GM23248 (cell line): Measurements from ENCODE around the gene MRPL39. TPM values are rescaled to one million over a fixed set of nuclear protein-coding genes. Genes with fewer than 3 reads are reported as not detected.
"Not testable (repeated sequence)": the region's sequence is repeated elsewhere in the genome, so short reads cannot be mapped to it uniquely, and the experiment has no call there.

Experiments used
- DNase-seq: peaks from one replicate; pipeline ENCODE4 v3.0.0-alpha.2; 2015
- H2AFZ ChIP-seq: fragments of 200-600 bp; sonication (generic); 2 replicates; pipeline ENCODE4 v1.6.1; 2016; ENCODE audit warnings: antibody characterized with exemption
- H3F3A ChIP-seq: fragments of 200-600 bp; sonication (generic); 2 replicates; pipeline ENCODE4 v1.6.1; 2016; ENCODE audit warnings: mild to moderate bottlenecking, antibody characterized with exemption, mixed run types; ENCODE audit not compliant: insufficient read depth
- H3K27ac ChIP-seq: fragments of 200-600 bp; sonication (generic); 2 replicates; pipeline ENCODE4 v1.5.1; 2016; ENCODE audit warnings: mild to moderate bottlenecking
- H3K27me3 ChIP-seq: fragments of 200-600 bp; sonication (generic); replicated peaks from 2 replicates; pipeline ENCODE4 v1.6.1; 2016; ENCODE audit warnings: mild to moderate bottlenecking; ENCODE audit not compliant: insufficient read depth
- H3K36me3 ChIP-seq: fragments of 200-600 bp; sonication (generic); 2 replicates; pipeline ENCODE4 v1.6.1; 2016; ENCODE audit warnings: low read depth, mild to moderate bottlenecking
- H3K4me1 ChIP-seq: fragments of 200-600 bp; sonication (generic); 2 replicates; pipeline ENCODE4 v1.6.1; 2016; ENCODE audit warnings: mild to moderate bottlenecking; ENCODE audit not compliant: insufficient read depth
- H3K4me2 ChIP-seq: fragments of 200-600 bp; sonication (generic); one replicate; pipeline ENCODE4 v1.6.1; 2016; ENCODE audit warnings: mild to moderate bottlenecking; ENCODE audit not compliant: unreplicated experiment
- H3K4me3 ChIP-seq: fragments of 200-600 bp; sonication (generic); 2 replicates; pipeline ENCODE4 v1.5.1; 2016; ENCODE audit warnings: mild to moderate bottlenecking
- H3K79me2 ChIP-seq: fragments of 200-600 bp; sonication (generic); 2 replicates; pipeline ENCODE4 v1.6.1; 2016; ENCODE audit warnings: mild to moderate bottlenecking; ENCODE audit not compliant: insufficient read depth
- H3K9ac ChIP-seq: fragments of 200-600 bp; sonication (generic); 2 replicates; pipeline ENCODE4 v1.6.1; 2016; ENCODE audit warnings: mild to moderate bottlenecking
- H3K9me2 ChIP-seq: fragments of 200-600 bp; sonication (generic); 2 replicates; pipeline ENCODE4 v1.6.1; 2016; ENCODE audit warnings: mixed run types, mild to moderate bottlenecking, moderate library complexity; ENCODE audit not compliant: insufficient read depth
- H3K9me3 ChIP-seq: fragments of 200-600 bp; sonication (generic); one replicate; pipeline ENCODE4 v1.6.1; 2017; ENCODE audit warnings: low read depth
- H4K20me1 ChIP-seq: fragments of 200-600 bp; sonication (generic); 2 replicates; pipeline ENCODE4 v1.6.0; 2016; ENCODE audit not compliant: insufficient read depth
- EZH2 ChIP-seq: fragments of 200-600 bp; sonication (generic); IDR thresholded peaks from 2 replicates; pipeline ENCODE4 v1.6.1; 2018; ENCODE audit warnings: antibody characterized with exemption, mild to moderate bottlenecking; ENCODE audit not compliant: insufficient read depth, poor library complexity, severe bottlenecking
- EZH2phosphoT487 ChIP-seq: fragments of 200-600 bp; sonication (generic); IDR thresholded peaks from 2 replicates; pipeline ENCODE4 v1.6.1; 2018; ENCODE audit warnings: antibody characterized with exemption, moderate library complexity, mild to moderate bottlenecking, low read depth; ENCODE audit not compliant: insufficient read depth
- WGBS, 2 experiments: methylation state at CpG; one replicate each; pipeline ENCODE4 v1.1.6; 2015 to 2017; ENCODE audit warnings: low lambda C conversion rate in 2 of 2, low coverage in 1 of 2; ENCODE audit errors: missing lambda C conversion rate in 2 of 2; 5-methylcytosine and 5-hydroxymethylcytosine counted together
- in situ Hi-C: fragments of 300-500 bp; cut with MboI; formaldehyde crosslinking; loops from 2 replicates; pipeline ENCODE4 v1.15.0; 2020
- polyA plus RNA-seq: library from polyadenylated mRNA; unstranded; fragments of >200 nt; fragmentation: Nextera tagmentation; extraction: Ambion mirVana; gene quantifications from 2 replicates; pipeline ENCODE4 v1.2.1, GENCODE V29; 2016
- total RNA-seq: library from RNA; depleted of rRNA; stranded (reverse); fragments of >200 nt; shearing (Covaris generic); gene quantifications from 2 replicates; pipeline ENCODE4 v1.2.3, GENCODE V29; 2014

The MRPL39 gene
- total and polyA plus RNA-seq, 2 experiments from 2014 or later = 24.4 to 50.5 TPM

DNA sequence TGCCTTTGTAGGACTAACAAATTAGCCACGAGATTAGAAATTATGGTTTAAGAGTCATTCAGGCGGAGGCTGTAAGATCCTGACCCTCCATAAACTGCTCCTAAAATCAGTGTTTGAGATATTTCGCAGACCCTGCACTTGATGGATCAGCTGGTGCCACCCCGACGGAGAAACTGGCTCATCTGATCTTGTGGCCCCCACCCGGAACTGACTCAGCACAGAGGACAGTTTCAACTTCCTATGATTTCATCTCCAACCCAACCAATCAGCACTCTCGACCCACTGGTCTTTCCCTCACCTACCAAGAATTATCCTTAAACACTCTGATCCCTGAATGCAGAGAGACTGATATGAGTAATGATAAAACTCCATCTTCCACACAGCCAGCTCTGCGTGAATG lies 28.0 kb upstream of the MRPL39 start:
- Histone ChIP-seq H3K27me3 (no peaks in the 10 kb centered on the region; the same call in 1 of the 2 replicates), H3K36me3 (no peaks in the 10 kb centered on the region), H2AFZ (no peak overlapping the region), H3K27ac (no peak overlapping the region), H3F3A (no peaks in the 10 kb centered on the region), H3K9me3 (no peaks in the 10 kb centered on the region), H3K4me1 (peaks cover 8% of the 10 kb centered on the region; the same call in 1 of the 2 replicates), H4K20me1 (no peaks in the 10 kb centered on the region), H3K4me2 (no peak overlapping the region), H3K4me3 (no peak overlapping the region), H3K9me2 (no peaks in the 10 kb centered on the region), H3K79me2 (no peaks in the 10 kb centered on the region), H3K9ac (no peak overlapping the region)
- WGBS, 2 experiments = 66 to 69% methylated on average over 8 of the region's 8 CpGs
- TF ChIP-seq EZH2 (no peak), EZH2phosphoT487 (no peak)
- in situ Hi-C loops = no loop called here
- DNase-seq = no peak

DNA sequence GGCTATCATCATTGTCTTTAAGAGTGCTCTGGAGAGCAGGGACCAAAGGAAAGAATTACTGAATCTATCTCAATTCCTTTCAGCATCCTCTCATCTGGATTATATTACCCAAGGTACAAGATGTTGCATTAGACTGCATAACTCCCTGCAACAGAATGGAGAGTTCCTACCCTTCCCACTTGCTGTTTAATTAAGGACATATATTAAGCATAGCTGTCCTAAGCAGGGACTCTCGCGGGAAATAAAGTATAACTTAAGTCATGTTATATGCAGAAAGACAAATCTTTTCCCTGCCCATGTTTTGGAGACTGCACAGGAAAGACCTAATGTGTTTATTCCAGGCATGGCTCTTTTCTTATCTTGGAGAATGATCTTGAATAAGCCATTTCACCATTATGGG lies 25.0 kb upstream of the MRPL39 start:
- Histone ChIP-seq H3K36me3 (no peaks in the 10 kb centered on the region), H3K27ac (no peak overlapping the region), H3F3A (no peaks in the 10 kb centered on the region), H3K27me3 (no peaks in the 10 kb centered on the region), H4K20me1 (no peaks in the 10 kb centered on the region), H2AFZ (no peak overlapping the region), H3K4me3 (no peak overlapping the region), H3K4me1 (no peaks in the 10 kb centered on the region), H3K9me2 (no peaks in the 10 kb centered on the region), H3K9me3 (no peaks in the 10 kb centered on the region), H3K4me2 (no peak overlapping the region), H3K79me2 (no peaks in the 10 kb centered on the region), H3K9ac (no peak overlapping the region)
- no peak for DNase-seq
- WGBS, 2 experiments = 97 to 99% methylated on average over 2 of the region's 2 CpGs
- TF ChIP-seq EZH2phosphoT487 = no peak
- no peak for TF ChIP-seq EZH2
- in situ Hi-C loops = no loop called here

DNA sequence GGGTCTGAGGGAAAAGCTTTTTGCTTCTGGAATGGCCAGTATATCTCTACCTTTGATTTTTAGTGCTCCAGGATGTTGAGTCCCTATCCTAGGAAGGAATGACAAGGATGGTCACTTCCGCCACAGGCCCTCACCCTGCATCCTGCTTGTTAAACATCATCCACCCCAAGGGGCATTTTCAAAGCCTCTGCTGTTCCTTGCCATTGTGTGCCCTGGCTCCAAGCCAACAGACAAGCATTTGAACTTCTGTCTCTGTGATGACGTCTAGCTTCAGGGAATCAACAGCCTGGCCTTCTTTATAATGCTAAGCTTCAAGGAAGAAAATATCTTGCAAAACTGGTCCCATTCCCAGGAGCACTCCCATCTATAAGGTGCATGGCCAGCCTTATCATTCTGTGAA lies 19.5 kb upstream of the MRPL39 start:
- no peaks in the 10 kb centered on the region for H3K79me2 ChIP-seq
- no peaks in the 10 kb centered on the region for H3K4me1 ChIP-seq
- H2AFZ ChIP-seq = no peak overlapping the region
- no peak overlapping the region for H3K9ac ChIP-seq
- DNase-seq = no peak
- no peaks in the 10 kb centered on the region for H3K27me3 ChIP-seq
- no peak overlapping the region for H3K4me3 ChIP-seq
- no peaks in the 10 kb centered on the region for H3F3A ChIP-seq
- H4K20me1 ChIP-seq = no peaks in the 10 kb centered on the region
- no peak for TF ChIP-seq EZH2
- no peak for TF ChIP-seq EZH2phosphoT487
- H3K36me3 ChIP-seq = no peaks in the 10 kb centered on the region
- no peaks in the 10 kb centered on the region for H3K9me2 ChIP-seq
- no peaks in the 10 kb centered on the region for H3K9me3 ChIP-seq
- no peak overlapping the region for H3K4me2 ChIP-seq
- no peak overlapping the region for H3K27ac ChIP-seq
- in situ Hi-C loops = no loop called here
- WGBS, 2 experiments = 52 to 55% methylated on average over 2 of the region's 2 CpGs

DNA sequence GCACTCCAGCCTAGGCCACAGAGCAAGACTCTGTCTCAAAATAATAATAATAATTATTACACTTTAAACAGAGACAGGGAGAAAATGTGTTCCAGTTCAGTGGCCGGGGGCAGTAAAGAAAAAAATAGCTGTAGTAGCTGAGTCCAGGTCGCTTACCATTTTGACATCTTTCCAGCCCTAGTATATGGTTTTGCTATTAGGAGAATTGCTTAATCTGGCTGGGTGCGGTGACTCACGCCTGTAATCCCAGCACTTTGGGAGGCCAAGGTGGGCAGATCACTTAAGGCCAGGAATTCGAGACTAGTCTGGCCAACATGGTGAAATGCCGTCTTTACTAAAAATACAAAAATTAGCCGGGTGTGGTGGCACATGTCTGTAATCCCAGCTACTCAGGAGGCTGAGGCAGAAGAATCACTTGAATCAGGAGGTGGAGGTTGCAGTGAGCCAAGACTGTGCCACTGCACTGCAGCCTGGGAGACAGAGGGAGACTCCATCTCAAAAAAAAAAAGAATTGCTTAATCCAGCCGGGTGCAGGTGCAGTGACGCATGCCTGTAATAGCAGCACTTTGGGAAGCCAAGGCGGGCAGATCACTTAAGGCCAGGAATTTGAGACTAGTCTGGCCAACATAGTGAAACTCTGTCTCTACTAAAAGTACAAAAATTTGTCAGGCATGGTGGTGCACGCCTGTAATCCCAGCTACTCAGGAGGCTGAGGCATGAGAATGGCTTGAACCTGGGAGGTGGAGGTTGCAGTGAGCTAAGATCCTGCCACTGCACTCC lies 18.7 kb upstream of the MRPL39 start:
- H3F3A ChIP-seq, H3K4me3 ChIP-seq, H3K9me2 ChIP-seq, H3K36me3 ChIP-seq, H4K20me1 ChIP-seq, H3K9me3 ChIP-seq, H3K27me3 ChIP-seq, in situ Hi-C loops, DNase-seq, H2AFZ ChIP-seq, H3K4me1 ChIP-seq, H3K79me2 ChIP-seq, H3K9ac ChIP-seq, H3K4me2 ChIP-seq, H3K27ac ChIP-seq: not testable (repeated sequence)
- WGBS, 2 experiments = 77 to 78% methylated on average over 10 to 11 of the region's 11 CpGs

DNA sequence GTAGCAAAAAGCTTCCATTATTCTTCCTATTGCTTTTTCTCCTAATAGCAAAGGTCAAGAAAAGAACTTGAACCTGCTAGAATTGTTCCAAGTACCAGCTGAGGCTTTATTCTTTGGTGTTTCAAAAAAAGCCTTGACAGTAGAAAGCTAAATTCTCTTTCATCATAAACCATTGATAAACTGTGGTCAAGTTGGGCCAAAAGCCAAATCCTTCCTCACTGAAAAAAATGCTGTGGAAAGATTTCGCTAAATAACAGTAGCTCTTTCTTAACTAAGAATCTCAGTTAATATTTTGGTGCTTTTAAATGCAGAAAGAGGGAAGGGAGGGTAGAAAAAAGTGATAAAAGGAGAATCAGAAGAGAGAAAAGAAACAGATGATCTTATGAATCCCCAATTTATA lies 17.8 kb upstream of the MRPL39 start:
- no peak overlapping the region for H3K9ac ChIP-seq
- H3K4me2 ChIP-seq = no peak overlapping the region
- no peak overlapping the region for H2AFZ ChIP-seq
- no peaks in the 10 kb centered on the region for H4K20me1 ChIP-seq
- no peaks in the 10 kb centered on the region for H3K4me1 ChIP-seq
- H3K27ac ChIP-seq = no peak overlapping the region
- no peak overlapping the region for H3K4me3 ChIP-seq
- no peaks in the 10 kb centered on the region for H3K79me2 ChIP-seq
- 89 to 96% methylated on average over 1 of the region's 1 CpG for WGBS, 2 experiments
- H3K27me3 ChIP-seq = no peaks in the 10 kb centered on the region
- H3K36me3 ChIP-seq = no peaks in the 10 kb centered on the region
- no peak for TF ChIP-seq EZH2phosphoT487
- no peak for TF ChIP-seq EZH2
- DNase-seq = no peak
- no peaks in the 10 kb centered on the region for H3F3A ChIP-seq
- no peaks in the 10 kb centered on the region for H3K9me2 ChIP-seq
- H3K9me3 ChIP-seq = no peaks in the 10 kb centered on the region
- in situ Hi-C loops = no loop called here
